BJ (cell line): Measurements from ENCODE around the gene DNAJC7. TPM values are rescaled to one million over a fixed set of nuclear protein-coding genes. Genes with fewer than 3 reads are reported as not detected.
A peak's percentile ranks its signal among the peaks of the same experiment; 100 is the strongest.

ENCODE experiments used
- CTCF ChIA-PET: fragments of 350-600 bp; formaldehyde crosslinking; extraction: SDS; loops from one replicate; lab custom pipeline; 2021; ENCODE audit warnings: antibody characterized with exemption, inconsistent platforms; lab: Yijun Ruan, JAX
- POLR2A ChIA-PET: fragments of 300-600 bp; sonication (Branson Sonifier 250); formaldehyde crosslinking; extraction: SDS; loops from one replicate; lab custom pipeline; 2021; ENCODE audit warnings: antibody characterized with exemption; lab: Charles Lee
- DNase-seq: peaks from one replicate; pipeline ENCODE4 v3.0.0-alpha.2; 2011; ENCODE audit warnings: low read depth
- H3K27me3 ChIP-seq: 2 replicates; pipeline ENCODE4 v1.6.0; 2011; ENCODE audit warnings: low read length; ENCODE audit not compliant: control insufficient read depth, insufficient read depth
- H3K36me3 ChIP-seq: 2 replicates; pipeline ENCODE4 v1.5.1; 2011; ENCODE audit warnings: low read length; ENCODE audit not compliant: control insufficient read depth, insufficient read depth
- H3K4me3 ChIP-seq: 2 replicates; pipeline ENCODE4 v1.5.1; 2011; ENCODE audit warnings: low read depth, mild to moderate bottlenecking, control low read depth, low read length
- CTCF ChIP-seq: IDR thresholded peaks from 2 replicates; pipeline ENCODE4 v1.5.1; 2011; ENCODE audit warnings: low read depth, mild to moderate bottlenecking, control low read depth, inconsistent platforms, low read length, moderate library complexity; ENCODE audit not compliant: insufficient read depth
- polyA plus RNA-seq: library from polyadenylated mRNA; depleted of rRNA; stranded (reverse); fragments of >200 nt; gene quantifications from 2 replicates; pipeline ENCODE4 v1.2.3, GENCODE V29; 2011

Gene DNAJC7
- polyA plus RNA-seq, 1 experiment = 41.1 TPM

- Histone ChIP-seq H3K36me3 (no peaks in the 10 kb centered on the region), H3K27me3 (peaks cover 36% of the 10 kb centered on the region), H3K4me3 (no peak overlapping the region)
- CTCF ChIA-PET = interaction anchor here (1.1 to 1.9 kb wide), 4 partner anchors 11 to 31 kb away, joined by 4 to 9 read pairs (median 8); no protein-coding TSS in a partner anchor
- no peak for TF ChIP-seq CTCF
- no peak for DNase-seq
- POLR2A ChIA-PET = no interaction called here
Measured at GRCh38 chr17:42055027-42055426, 37.8 kb upstream of the DNAJC7 start.

- ChIA-PET CTCF (interaction anchor here (1.7 kb wide), 1 partner anchor 13 kb away, joined by 7 read pairs; no protein-coding TSS in a partner anchor), POLR2A (no interaction called here)
- no peak for TF ChIP-seq CTCF
- no peaks in the 10 kb centered on the region for H3K36me3 ChIP-seq
- peaks cover 38% of the 10 kb centered on the region for H3K27me3 ChIP-seq
- DNase-seq = no peak
- no peak overlapping the region for H3K4me3 ChIP-seq
Measured at GRCh38 chr17:42053731-42054500, 36.7 kb upstream of the DNAJC7 start.

GRCh38 chr17:42052346-42052877 lies 35.2 kb upstream of the DNAJC7 start:
- ChIA-PET CTCF (interaction anchor here (1.7 kb wide), 2 partner anchors 15 to 16 kb away, joined by 3 to 6 read pairs; no protein-coding TSS in a partner anchor), POLR2A (no interaction called here)
- Histone ChIP-seq H3K27me3 (peaks cover 43% of the 10 kb centered on the region), H3K36me3 (no peaks in the 10 kb centered on the region), H3K4me3 (no peak overlapping the region)
- DNase-seq = no peak
- TF ChIP-seq CTCF = no peak

GRCh38 chr17:42051645-42052044 lies 34.4 kb upstream of the DNAJC7 start:
- no peaks in the 10 kb centered on the region for H3K36me3 ChIP-seq
- ChIA-PET POLR2A (no interaction called here), CTCF (interaction anchor here (0.8 to 1.7 kb wide), 5 partner anchors 11 to 60 kb away, joined by 3 to 6 read pairs (median 4); no protein-coding TSS in a partner anchor)
- H3K4me3 ChIP-seq = no peak overlapping the region
- no peak for DNase-seq
- no peak for TF ChIP-seq CTCF
- H3K27me3 ChIP-seq = peaks cover 43% of the 10 kb centered on the region

GRCh38 chr17:42051013-42051400 lies 33.8 kb upstream of the DNAJC7 start:
- Histone ChIP-seq H3K36me3 (no peaks in the 10 kb centered on the region), H3K4me3 (peak overlapping the region; percentile 21; the same call in 1 of the 2 replicates), H3K27me3 (peaks cover 43% of the 10 kb centered on the region)
- DNase-seq = no peak
- TF ChIP-seq CTCF = no peak
- ChIA-PET POLR2A (no interaction called here), CTCF (interaction anchor here (0.7 to 1.7 kb wide), 6 partner anchors 10 to 61 kb away, joined by 3 to 6 read pairs (median 4); no protein-coding TSS in a partner anchor)
